HepG2 (cell line): ENCODE measurements around the gene STARD5.

Source experiments
- CEBPB ChIP-seq: IDR thresholded peaks from 2 replicates; pipeline ENCODE4 v1.6.1; 2011; ENCODE audit warnings: low read depth, low read length, improper control_type of control experiment, borderline replicate concordance
- EP300 ChIP-seq, 3 experiments: sonication (generic) in 1 of 3; formaldehyde crosslinking in 1 of 3; IDR thresholded peaks; 2 replicates each; pipeline versions ENCODE4 v1.5.1 to v1.6.1; 2011 to 2020; ENCODE audit warnings: low read depth in 2 of 3, low read length in 2 of 3, borderline replicate concordance in 1 of 3, improper control_type of control experiment in 1 of 3, mild to moderate bottlenecking in 1 of 3, missing genetic modification reagents in 1 of 3, moderate library complexity in 1 of 3
- HDAC2 ChIP-seq: sonication (generic); formaldehyde crosslinking; IDR thresholded peaks from 2 replicates; pipeline ENCODE4 v1.4.0; 2020; ENCODE audit warnings: missing genetic modification reagents
- POLR2AphosphoS2 ChIP-seq: IDR thresholded peaks from 2 replicates; pipeline ENCODE4 v1.6.1; 2011; ENCODE audit warnings: low read depth, low read length, improper control_type of control experiment
- RFX5 ChIP-seq: IDR thresholded peaks from 2 replicates; pipeline ENCODE4 v1.6.1; 2011; ENCODE audit warnings: low read depth, low read length, improper control_type of control experiment
- ZNF570 ChIP-seq: sonication (generic); formaldehyde crosslinking; IDR thresholded peaks from 2 replicates; pipeline ENCODE4 v1.4.0; 2020; ENCODE audit warnings: mild to moderate bottlenecking, missing genetic modification reagents, borderline replicate concordance
- TF ChIP-seq, protein P1 (sequence below): IDR thresholded peaks from 2 replicates; pipeline ENCODE4 v1.6.1; 2016; ENCODE audit warnings: low read depth, control low read depth
- TF ChIP-seq, protein P2 (sequence below): sonication (generic); formaldehyde crosslinking; IDR thresholded peaks from 2 replicates; pipeline ENCODE4 v1.4.0; 2020; ENCODE audit warnings: missing genetic modification reagents

DNA sequence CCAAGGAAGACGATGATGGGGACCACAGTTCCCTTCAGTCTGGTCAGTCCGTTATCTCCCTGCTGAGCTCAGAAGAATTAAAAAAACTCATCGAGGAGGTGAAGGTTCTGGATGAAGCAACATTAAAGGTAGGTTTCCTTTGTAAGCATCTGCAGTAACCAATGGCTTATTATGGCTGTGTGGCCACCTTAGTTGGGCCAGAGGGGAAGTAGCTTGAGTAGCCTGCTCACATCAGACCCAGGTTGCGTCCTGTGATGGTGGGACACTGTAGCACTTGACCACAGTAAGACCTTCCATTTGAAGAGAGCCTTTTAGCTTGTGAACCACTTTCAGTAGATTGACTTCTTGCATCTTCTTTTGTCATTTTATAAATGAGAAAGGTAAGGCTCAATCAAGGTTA is 22.6 kb downstream of the STARD5 start:
- TF ChIP-seq, protein P1, sequence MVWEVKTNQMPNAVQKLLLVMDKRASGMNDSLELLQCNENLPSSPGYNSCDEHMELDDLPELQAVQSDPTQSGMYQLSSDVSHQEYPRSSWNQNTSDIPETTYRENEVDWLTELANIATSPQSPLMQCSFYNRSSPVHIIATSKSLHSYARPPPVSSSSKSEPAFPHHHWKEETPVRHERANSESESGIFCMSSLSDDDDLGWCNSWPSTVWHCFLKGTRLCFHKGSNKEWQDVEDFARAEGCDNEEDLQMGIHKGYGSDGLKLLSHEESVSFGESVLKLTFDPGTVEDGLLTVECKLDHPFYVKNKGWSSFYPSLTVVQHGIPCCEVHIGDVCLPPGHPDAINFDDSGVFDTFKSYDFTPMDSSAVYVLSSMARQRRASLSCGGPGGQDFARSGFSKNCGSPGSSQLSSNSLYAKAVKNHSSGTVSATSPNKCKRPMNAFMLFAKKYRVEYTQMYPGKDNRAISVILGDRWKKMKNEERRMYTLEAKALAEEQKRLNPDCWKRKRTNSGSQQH, result no peak
- TF ChIP-seq, protein P2, sequence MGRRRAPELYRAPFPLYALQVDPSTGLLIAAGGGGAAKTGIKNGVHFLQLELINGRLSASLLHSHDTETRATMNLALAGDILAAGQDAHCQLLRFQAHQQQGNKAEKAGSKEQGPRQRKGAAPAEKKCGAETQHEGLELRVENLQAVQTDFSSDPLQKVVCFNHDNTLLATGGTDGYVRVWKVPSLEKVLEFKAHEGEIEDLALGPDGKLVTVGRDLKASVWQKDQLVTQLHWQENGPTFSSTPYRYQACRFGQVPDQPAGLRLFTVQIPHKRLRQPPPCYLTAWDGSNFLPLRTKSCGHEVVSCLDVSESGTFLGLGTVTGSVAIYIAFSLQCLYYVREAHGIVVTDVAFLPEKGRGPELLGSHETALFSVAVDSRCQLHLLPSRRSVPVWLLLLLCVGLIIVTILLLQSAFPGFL (CRISPR knock-in tag), result no peak
- no peak for TF ChIP-seq HDAC2 (CRISPR knock-in tag)
- TF ChIP-seq RFX5, result no peak
- TF ChIP-seq POLR2AphosphoS2, result no peak
- no peak for TF ChIP-seq ZNF570 (CRISPR knock-in tag)
- TF ChIP-seq EP300 (IDR thresholded peaks at IDR 0.05; ENCODE audit: low read depth in 2 of 2, low read length in 2 of 2), result no peak
- TF ChIP-seq EP300 (CRISPR knock-in tag; IDR thresholded peaks at IDR 0.05; ENCODE audit: borderline replicate concordance), result no peak
- TF ChIP-seq CEBPB, result no peak
